ENCODE data around the gene MED27.

- no peak for TF ChIP-seq CTCF (conservative IDR thresholded peaks at IDR 0.05 in 1 of 2, IDR thresholded peaks at IDR 0.05 in 1 of 2; ENCODE audit: low read depth in 1 of 2, low read length in 2 of 2)
- TF ChIP-seq EZH2 (IDR thresholded peaks at IDR 0.05; ENCODE audit: low read length, missing control alignments), result no peak
Observed at GRCh38 chr9:131854896-131855613, 224.6 kb downstream of the MED27 start.
